ENCODE measurements around the gene DNAJA4. TPM values are rescaled to one million over a fixed set of nuclear protein-coding genes. Genes with fewer than 3 reads are reported as not detected.

The DNAJA4 gene
- polyA plus RNA-seq, 1 of the 3 experiments (the other 2 are of a cell fraction): 0.03 TPM

GRCh38 chr15:78225783-78226541, 38.4 kb upstream of the DNAJA4 start:
- Histone ChIP-seq H3K4me2 (no peak overlapping the region), H3K9me3 (no peaks in the 10 kb centered on the region), H3K4me3 (ENCODE audit: low read depth in 2 of 2, low read length in 1 of 2) (no peak overlapping the region), H4K20me1 (ENCODE audit: insufficient read depth) (no peaks in the 10 kb centered on the region), H3K4me1 (ENCODE audit: control insufficient read depth in 1 of 2, insufficient read depth in 2 of 2, low read depth in 1 of 2, low read length in 1 of 2) (no peaks in the 10 kb centered on the region), H3K9ac (no peak overlapping the region), H3F3A (replicated peaks; ENCODE audit: insufficient read depth) (peaks cover 7% of the 10 kb centered on the region), H3K79me2 (ENCODE audit: insufficient read depth) (no peaks in the 10 kb centered on the region), H2AFZ (ENCODE audit: low read depth) (no peak overlapping the region), H3K27ac (ENCODE audit: low read depth in 2 of 2, low read length in 1 of 2) (no peak overlapping the region), H3K9me2 (no peaks in the 10 kb centered on the region), H3K36me3 (replicated peaks in 1 of 2; ENCODE audit: control insufficient read depth in 1 of 2, insufficient read depth in 2 of 2, low read length in 1 of 2) (no peaks in the 10 kb centered on the region), H3K27me3 (ENCODE audit: insufficient read depth) (no peaks in the 10 kb centered on the region)
- no peak for DNase-seq
- POLR2A ChIA-PET: interaction anchor here (0.6 kb wide), 1 partner anchor 28 kb away, joined by 3 read pairs; no protein-coding TSS in a partner anchor
- WGBS (ENCODE audit: low lambda C conversion rate): 89% methylated on average over 3 of the region's 3 CpGs
- TF ChIP-seq ELF1 (IDR thresholded peaks at IDR 0.05) (no peak), MEF2A (IDR thresholded peaks at IDR 0.05; ENCODE audit: borderline replicate concordance, low read depth) (no peak), FOXJ3 (CRISPR knock-in tag; IDR thresholded peaks at IDR 0.05) (no peak), RCOR1 (IDR thresholded peaks at IDR 0.05; ENCODE audit: low read length) (no peak)
- CTCF ChIA-PET: interaction anchor here (0.8 to 6.5 kb wide), 2 partner anchors 15 to 51 kb away, joined by 3 to 54 read pairs; no protein-coding TSS in a partner anchor

- peaks cover 7% of the 10 kb centered on the region for H3F3A ChIP-seq (replicated peaks; ENCODE audit: insufficient read depth)
- H3K4me3 ChIP-seq (ENCODE audit: low read depth in 2 of 2, low read length in 1 of 2): no peak overlapping the region
- no peaks in the 10 kb centered on the region for H3K36me3 ChIP-seq (replicated peaks in 1 of 2; ENCODE audit: control insufficient read depth in 1 of 2, insufficient read depth in 2 of 2, low read length in 1 of 2)
- no peak overlapping the region for H3K4me2 ChIP-seq
- no peaks in the 10 kb centered on the region for H3K9me3 ChIP-seq
- no peaks in the 10 kb centered on the region for H3K4me1 ChIP-seq (ENCODE audit: control insufficient read depth in 1 of 2, insufficient read depth in 2 of 2, low read depth in 1 of 2, low read length in 1 of 2)
- WGBS (ENCODE audit: low lambda C conversion rate): 73% methylated on average over 7 of the region's 8 CpGs
- no peak for DNase-seq
- CTCF ChIA-PET: interaction anchor here (1.4 to 6.5 kb wide), 3 partner anchors 12 to 326 kb away, joined by 3 to 54 read pairs (median 3); no protein-coding TSS in a partner anchor
- H3K27ac ChIP-seq (ENCODE audit: low read depth in 2 of 2, low read length in 1 of 2): no peak overlapping the region
- no peaks in the 10 kb centered on the region for H4K20me1 ChIP-seq (ENCODE audit: insufficient read depth)
- POLR2A ChIA-PET: no interaction called here
- no peak overlapping the region for H2AFZ ChIP-seq (ENCODE audit: low read depth)
- no peaks in the 10 kb centered on the region; the same call in 1 of the 2 replicates for H3K27me3 ChIP-seq (ENCODE audit: insufficient read depth)
- no peak for TF ChIP-seq RFX5 (IDR thresholded peaks at IDR 0.05; ENCODE audit: low read length)
- TF ChIP-seq, protein P1, sequence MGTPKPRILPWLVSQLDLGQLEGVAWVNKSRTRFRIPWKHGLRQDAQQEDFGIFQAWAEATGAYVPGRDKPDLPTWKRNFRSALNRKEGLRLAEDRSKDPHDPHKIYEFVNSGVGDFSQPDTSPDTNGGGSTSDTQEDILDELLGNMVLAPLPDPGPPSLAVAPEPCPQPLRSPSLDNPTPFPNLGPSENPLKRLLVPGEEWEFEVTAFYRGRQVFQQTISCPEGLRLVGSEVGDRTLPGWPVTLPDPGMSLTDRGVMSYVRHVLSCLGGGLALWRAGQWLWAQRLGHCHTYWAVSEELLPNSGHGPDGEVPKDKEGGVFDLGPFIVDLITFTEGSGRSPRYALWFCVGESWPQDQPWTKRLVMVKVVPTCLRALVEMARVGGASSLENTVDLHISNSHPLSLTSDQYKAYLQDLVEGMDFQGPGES (IDR thresholded peaks at IDR 0.05; ENCODE audit: low read depth, low read length): no peak
- TF ChIP-seq GATA2 (CRISPR knock-in tag; IDR thresholded peaks at IDR 0.05): no peak
- TF ChIP-seq MAX (IDR thresholded peaks at IDR 0.05; ENCODE audit: low read depth): no peak
- TF ChIP-seq FOSL2 (IDR thresholded peaks at IDR 0.05; ENCODE audit: borderline replicate concordance, low read depth): no peak
- no peak for TF ChIP-seq NFIC (IDR thresholded peaks at IDR 0.05; ENCODE audit: borderline replicate concordance)
- TF ChIP-seq CHD2 (IDR thresholded peaks at IDR 0.05; ENCODE audit: low read length, partially characterized antibody): no peak
- no peak for TF ChIP-seq MXI1 (IDR thresholded peaks at IDR 0.05; ENCODE audit: low read depth, low read length)
- H3K9ac ChIP-seq: no peak overlapping the region
- no peaks in the 10 kb centered on the region for H3K79me2 ChIP-seq (ENCODE audit: insufficient read depth)
- no peaks in the 10 kb centered on the region for H3K9me2 ChIP-seq
Observed at GRCh38 chr15:78228356-78228996, 35.9 kb upstream of the DNAJA4 start.
